HEK293T (cell line): Measurements from ENCODE around the gene TMEM44.

ENCODE experiments used
- CTCF ChIA-PET: fragments of 350-600 bp; formaldehyde crosslinking; extraction: SDS; loops from one replicate; lab custom pipeline; 2021; ENCODE audit warnings: antibody characterized with exemption, inconsistent platforms; lab: Yijun Ruan, JAX
- POLR2A ChIA-PET: fragments of 350-600 bp; formaldehyde crosslinking; extraction: SDS; loops from one replicate; lab custom pipeline; 2020; ENCODE audit warnings: antibody characterized with exemption, inconsistent platforms; lab: Yijun Ruan, JAX
- DNase-seq: peaks from one replicate; pipeline ENCODE4 v3.0.0; 2012; ENCODE audit warnings: mixed read lengths; ENCODE audit errors: extremely low spot score
- ARNT ChIP-seq: fragments of 450-650 bp; IDR thresholded peaks from 2 replicates; pipeline ENCODE4 v1.6.1; 2017; ENCODE audit warnings: mild to moderate bottlenecking
- BHLHE40 ChIP-seq: fragments of 450-650 bp; IDR thresholded peaks from 2 replicates; pipeline ENCODE4 v1.6.1; 2016; ENCODE audit warnings: mild to moderate bottlenecking, moderate library complexity, borderline replicate concordance
- CTBP1 ChIP-seq: fragments of 450-650 bp; IDR thresholded peaks from 2 replicates; pipeline ENCODE4 v1.6.1; 2016; ENCODE audit warnings: borderline replicate concordance
- ELF4 ChIP-seq: fragments of 450-650 bp; IDR thresholded peaks from 2 replicates; pipeline ENCODE4 v1.6.1; 2017; ENCODE audit warnings: antibody characterized with exemption
- FOXA1 ChIP-seq: fragments of 450-650 bp; IDR thresholded peaks from 2 replicates; pipeline ENCODE4 v1.6.1; 2016; ENCODE audit warnings: mild to moderate bottlenecking
- FOXK2 ChIP-seq: fragments of 450-650 bp; IDR thresholded peaks from 2 replicates; pipeline ENCODE4 v1.6.1; 2016; ENCODE audit warnings: mild to moderate bottlenecking
- FOXM1 ChIP-seq: fragments of 450-650 bp; IDR thresholded peaks from 2 replicates; pipeline ENCODE4 v1.6.1; 2017; ENCODE audit warnings: mild to moderate bottlenecking, borderline replicate concordance
- HDGF ChIP-seq: fragments of 450-650 bp; IDR thresholded peaks from 2 replicates; pipeline ENCODE4 v1.6.1; 2017; ENCODE audit warnings: antibody characterized with exemption, borderline replicate concordance
- L3MBTL2 ChIP-seq: fragments of 450-650 bp; conservative IDR thresholded peaks from 2 replicates; pipeline ENCODE4 v1.6.1; 2016; ENCODE audit warnings: mild to moderate bottlenecking
- LEF1 ChIP-seq: fragments of 450-650 bp; IDR thresholded peaks from 2 replicates; pipeline ENCODE4 v1.6.1; 2017; ENCODE audit warnings: mild to moderate bottlenecking, borderline replicate concordance
- NFRKB ChIP-seq: fragments of 450-650 bp; IDR thresholded peaks from 2 replicates; pipeline ENCODE4 v1.6.1; 2016; ENCODE audit warnings: mild to moderate bottlenecking, moderate library complexity
- PKNOX1 ChIP-seq: fragments of 450-650 bp; IDR thresholded peaks from 2 replicates; pipeline ENCODE4 v1.6.1; 2016
- SP1 ChIP-seq: fragments of 450-650 bp; IDR thresholded peaks from 2 replicates; pipeline ENCODE4 v1.6.1; 2017
- SUZ12 ChIP-seq: fragments of 450-650 bp; IDR thresholded peaks from 2 replicates; pipeline ENCODE4 v1.6.1; 2016; ENCODE audit warnings: mild to moderate bottlenecking
- TARDBP ChIP-seq: fragments of 450-650 bp; IDR thresholded peaks from 2 replicates; pipeline ENCODE4 v1.6.1; 2016
- ZNF384 ChIP-seq: fragments of 450-650 bp; IDR thresholded peaks from 2 replicates; pipeline ENCODE4 v1.6.1; 2016

The TMEM44 gene

DNA sequence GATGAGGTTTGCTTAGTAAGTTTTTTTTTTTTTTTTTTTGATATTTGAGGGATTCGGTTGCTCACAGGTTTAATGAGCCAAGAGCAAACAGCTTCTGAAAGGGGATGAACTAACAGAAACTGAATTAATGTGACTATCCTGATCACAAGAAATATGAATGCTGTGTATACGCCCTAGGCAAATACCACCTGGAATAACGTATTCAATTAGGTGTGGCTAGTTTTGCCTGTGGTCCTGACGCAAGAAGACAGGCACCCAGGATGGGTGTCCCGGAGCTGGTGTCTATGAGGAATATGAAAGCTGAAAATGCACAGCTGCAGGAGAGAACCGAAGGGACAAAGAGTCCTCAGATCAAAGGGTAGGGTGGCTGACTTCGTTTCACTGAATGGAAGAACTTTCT is 24.2 kb upstream of the TMEM44 start:
- no peak for DNase-seq
- ChIA-PET CTCF (no interaction called here), POLR2A (no interaction called here)
- TF ChIP-seq SUZ12: no peak
- no peak for TF ChIP-seq NFRKB
- TF ChIP-seq ARNT: no peak
- TF ChIP-seq SP1: no peak
- TF ChIP-seq HDGF: no peak
- TF ChIP-seq L3MBTL2: no peak
- TF ChIP-seq FOXA1: no peak
- TF ChIP-seq ZNF384: no peak
- TF ChIP-seq ELF4: no peak
- no peak for TF ChIP-seq PKNOX1
- no peak for TF ChIP-seq TARDBP
- TF ChIP-seq FOXM1: no peak
- no peak for TF ChIP-seq LEF1
- no peak for TF ChIP-seq FOXK2
- no peak for TF ChIP-seq CTBP1
- no peak for TF ChIP-seq BHLHE40

GRCh38 chr3:194654443-194654842 is 21.2 kb upstream of the TMEM44 start:
- no peak for DNase-seq
- POLR2A ChIA-PET: no interaction called here
- no peak for TF ChIP-seq ELF4
- no peak for TF ChIP-seq FOXM1
- TF ChIP-seq FOXK2: no peak
- TF ChIP-seq CTBP1: no peak
- TF ChIP-seq NFRKB: no peak
- TF ChIP-seq FOXA1: no peak
- no peak for TF ChIP-seq TARDBP
- no peak for TF ChIP-seq L3MBTL2
- TF ChIP-seq SP1: no peak
- no peak for TF ChIP-seq ARNT
- TF ChIP-seq LEF1: no peak
- no peak for TF ChIP-seq HDGF
- no peak for TF ChIP-seq ZNF384
- TF ChIP-seq SUZ12: no peak
- no peak for TF ChIP-seq BHLHE40
- no peak for TF ChIP-seq PKNOX1
- CTCF ChIA-PET: no interaction called here

- no peak for DNase-seq
- POLR2A ChIA-PET: no interaction called here
These were observed 14.5 kb upstream of the TMEM44 start for GRCh38 chr3:194647747-194648146.

GRCh38 chr3:194642769-194643168 is 9.6 kb upstream of the TMEM44 start:
- ChIA-PET CTCF (no interaction called here), POLR2A (interaction anchor here (0.7 kb wide), 1 partner anchor 9 kb away, joined by 3 read pairs; no protein-coding TSS in a partner anchor)
- no peak for TF ChIP-seq ARNT
- TF ChIP-seq FOXA1: no peak
- no peak for TF ChIP-seq HDGF
- no peak for TF ChIP-seq ZNF384
- TF ChIP-seq FOXM1: no peak
- no peak for TF ChIP-seq BHLHE40
- no peak for TF ChIP-seq L3MBTL2
- TF ChIP-seq CTBP1: no peak
- TF ChIP-seq SUZ12: no peak
- TF ChIP-seq TARDBP: no peak
- no peak for TF ChIP-seq NFRKB
- TF ChIP-seq SP1: no peak
- no peak for TF ChIP-seq PKNOX1
- no peak for TF ChIP-seq ELF4
- TF ChIP-seq LEF1: no peak
- TF ChIP-seq FOXK2: no peak
- DNase-seq: no peak

More at GRCh38 chr3:194647747-194648146, 14.5 kb upstream of the TMEM44 start:
- TF ChIP-seq FOXA1 (no peak), PKNOX1 (no peak), ELF4 (no peak), LEF1 (no peak), SP1 (no peak), SUZ12 (no peak), FOXK2 (no peak), NFRKB (no peak), ARNT (no peak), ZNF384 (no peak), CTBP1 (no peak)
- CTCF ChIA-PET: interaction anchor here (0.7 kb wide), 1 partner anchor 578 kb away, joined by 3 read pairs; no protein-coding TSS in a partner anchor

DNA sequence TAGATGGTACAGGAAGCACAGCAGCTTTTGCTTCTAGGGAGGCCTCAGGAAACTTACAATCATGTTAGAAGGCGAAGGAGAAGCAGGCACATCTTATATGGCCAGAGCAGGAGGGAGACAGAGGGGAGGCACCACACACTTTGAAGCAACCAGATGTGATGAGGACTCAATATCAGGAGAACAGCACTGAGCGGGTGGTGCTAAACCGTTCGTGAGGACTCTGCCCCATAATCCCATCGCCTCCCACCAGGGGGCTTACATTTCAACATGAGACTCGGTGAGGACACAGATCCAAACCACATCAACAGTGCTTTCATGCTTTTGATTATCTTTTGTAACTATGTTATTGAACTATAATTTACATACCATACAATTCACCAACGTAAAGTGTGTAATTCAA is 7.6 kb upstream of the TMEM44 start:
- TF ChIP-seq FOXM1: no peak
- no peak for TF ChIP-seq HDGF
- TF ChIP-seq L3MBTL2: no peak
- no peak for TF ChIP-seq TARDBP
- no peak for TF ChIP-seq BHLHE40
- no peak for TF ChIP-seq SP1
- TF ChIP-seq FOXK2: no peak
- TF ChIP-seq NFRKB: no peak
- no peak for TF ChIP-seq PKNOX1
- ChIA-PET CTCF (interaction anchor here (0.6 kb wide), 2 partner anchors 36 to 399 kb away, joined by 3 read pairs; no protein-coding TSS in a partner anchor), POLR2A (no interaction called here)
- no peak for DNase-seq
